Effector memory CD8-positive, alpha-beta T cell (primary cell): ENCODE data around the gene CEACAM4.

Experiments used
- ATAC-seq: fragments of 150-1000 bp; cut with Tn5 transposase; replicated peaks from 2 replicates; pipeline ENCODE4 v1.10.0; 2021; ENCODE audit warnings: mild to moderate bottlenecking, moderate library complexity
- DNase-seq, 3 experiments: peaks; one replicate each; pipeline ENCODE4 v3.0.0; 2021
- H3K27ac Mint-ChIP-seq, 2 donors: one replicate each; pipeline ENCODE4 v1.8.0; 2022; ENCODE audit warnings: mild to moderate bottlenecking in 2 of 2, mixed read lengths in 2 of 2, moderate library complexity in 2 of 2
- H3K27me3 Mint-ChIP-seq, 2 donors: one replicate each; pipeline ENCODE4 v1.8.0; 2022; ENCODE audit warnings: mixed read lengths in 2 of 2
- H3K36me3 Mint-ChIP-seq: one replicate; pipeline ENCODE4 v1.8.0; 2022; ENCODE audit warnings: mild to moderate bottlenecking, moderate library complexity, mixed read lengths; ENCODE audit not compliant: insufficient read depth
- H3K4me1 Mint-ChIP-seq, 2 donors: one replicate each; pipeline ENCODE4 v1.8.0; 2022; ENCODE audit warnings: low read depth in 2 of 2, mixed read lengths in 2 of 2
- H3K4me3 Mint-ChIP-seq, 2 donors: one replicate each; pipeline ENCODE4 v1.8.0; 2022; ENCODE audit warnings: mild to moderate bottlenecking in 2 of 2, mixed read lengths in 2 of 2, moderate library complexity in 2 of 2
- H3K9me3 Mint-ChIP-seq, 2 donors: one replicate each; pipeline ENCODE4 v1.8.0; 2022; ENCODE audit warnings: mixed read lengths in 2 of 2

The CEACAM4 gene

GRCh38 chr19:41570179-41570578, 56.7 kb downstream of the CEACAM4 start:
- Mint-ChIP-seq H3K27ac (peak overlapping the region; percentile 20 to 31), H3K9me3 (no peaks in the 10 kb centered on the region), H3K36me3 (peaks cover 16% of the 10 kb centered on the region), H3K27me3 (no peaks in the 10 kb centered on the region), H3K4me3 (no peak overlapping the region), H3K4me1 (peaks cover 18 to 21% of the 10 kb centered on the region in 2 donors)
- ATAC-seq: peak; percentile 3
- no peak for DNase-seq

GRCh38 chr19:41569481-41570150, 57.3 kb downstream of the CEACAM4 start:
- no peak overlapping the region for H3K4me3 Mint-ChIP-seq
- peaks cover 18 to 21% of the 10 kb centered on the region in 2 donors for H3K4me1 Mint-ChIP-seq
- no peaks in the 10 kb centered on the region for H3K9me3 Mint-ChIP-seq
- H3K27me3 Mint-ChIP-seq: no peaks in the 10 kb centered on the region
- H3K27ac Mint-ChIP-seq: peak overlapping the region in 1 of 2 donors; percentile 31
- ATAC-seq (no peak), DNase-seq (no peak)
- H3K36me3 Mint-ChIP-seq: peaks cover 16% of the 10 kb centered on the region
